HepG2 (cell line): Measurements from ENCODE around the gene VTI1B. TPM values are rescaled to one million over a fixed set of nuclear protein-coding genes. Genes with fewer than 3 reads are reported as not detected.

Source experiments
- ARNTL ChIP-seq: sonication (generic); formaldehyde crosslinking; IDR thresholded peaks from 2 replicates; pipeline ENCODE4 v1.4.0; 2020; ENCODE audit warnings: mild to moderate bottlenecking, missing genetic modification reagents
- BCL3 ChIP-seq: sonication (generic); formaldehyde crosslinking; IDR thresholded peaks from 2 replicates; pipeline ENCODE4 v1.5.1; 2020; ENCODE audit warnings: mild to moderate bottlenecking, missing genetic modification reagents, moderate library complexity
- CSRNP1 ChIP-seq: sonication (generic); formaldehyde crosslinking; IDR thresholded peaks from 2 replicates; pipeline ENCODE4 v1.8.1; 2023; ENCODE audit warnings: mild to moderate bottlenecking, missing genetic modification reagents
- E2F1 ChIP-seq: sonication (generic); formaldehyde crosslinking; IDR thresholded peaks from 2 replicates; pipeline ENCODE4 v1.5.0; 2020; ENCODE audit warnings: missing genetic modification reagents
- HNF4A ChIP-seq: sonication (generic); formaldehyde crosslinking; IDR thresholded peaks from 2 replicates; pipeline ENCODE4 v1.4.0; 2020; ENCODE audit warnings: missing genetic modification reagents
- HOXD1 ChIP-seq: sonication (generic); formaldehyde crosslinking; IDR thresholded peaks from 2 replicates; pipeline ENCODE4 v1.5.0; 2020; ENCODE audit warnings: missing genetic modification reagents
- IRF2 ChIP-seq: IDR thresholded peaks from 2 replicates; pipeline ENCODE4 v1.6.1; 2018; ENCODE audit warnings: missing genetic modification reagents, missing compliant biosample characterization
- MAFG ChIP-seq: sonication (generic); formaldehyde crosslinking; IDR thresholded peaks from 2 replicates; pipeline ENCODE4 v1.5.1; 2020; ENCODE audit warnings: mild to moderate bottlenecking, missing genetic modification reagents
- MEIS1 ChIP-seq: sonication (generic); formaldehyde crosslinking; IDR thresholded peaks from 2 replicates; pipeline ENCODE4 v1.9.0; 2021; ENCODE audit warnings: mild to moderate bottlenecking, missing genetic modification reagents, moderate library complexity, borderline replicate concordance
- NFIB ChIP-seq: sonication (generic); formaldehyde crosslinking; IDR thresholded peaks from 2 replicates; pipeline ENCODE4 v1.9.0; 2021; ENCODE audit warnings: missing genetic modification reagents, mild to moderate bottlenecking, borderline replicate concordance
- PAWR ChIP-seq: sonication (generic); formaldehyde crosslinking; IDR thresholded peaks from 2 replicates; pipeline ENCODE4 v1.4.0; 2020; ENCODE audit warnings: missing genetic modification reagents, mild to moderate bottlenecking, borderline replicate concordance
- PRDM4 ChIP-seq: sonication (generic); formaldehyde crosslinking; IDR thresholded peaks from 2 replicates; pipeline ENCODE4 v1.9.0; 2021; ENCODE audit warnings: missing genetic modification reagents, borderline replicate concordance
- RBFOX2 ChIP-seq: fragments of 200-400 bp; formaldehyde crosslinking; IDR thresholded peaks from 2 replicates; pipeline ENCODE4 v1.6.1; 2017; ENCODE audit warnings: low read depth, mild to moderate bottlenecking, low read length
- RXRA ChIP-seq: sonication (generic); formaldehyde crosslinking; IDR thresholded peaks from 2 replicates; pipeline ENCODE4 v1.5.1; 2020; ENCODE audit warnings: missing genetic modification reagents
- SALL1 ChIP-seq: sonication (generic); formaldehyde crosslinking; IDR thresholded peaks from 2 replicates; pipeline ENCODE4 v1.8.0; 2022; ENCODE audit warnings: mild to moderate bottlenecking, missing genetic modification reagents
- STAG1 ChIP-seq: sonication (generic); formaldehyde crosslinking; IDR thresholded peaks from 2 replicates; pipeline ENCODE4 v1.4.0; 2020; ENCODE audit warnings: missing genetic modification reagents
- TBP ChIP-seq: sonication (generic); formaldehyde crosslinking; IDR thresholded peaks from 2 replicates; pipeline ENCODE4 v1.5.0; 2020; ENCODE audit warnings: missing genetic modification reagents
- ZBTB7B ChIP-seq: sonication (generic); formaldehyde crosslinking; IDR thresholded peaks from 2 replicates; pipeline ENCODE4 v1.4.0; 2020; ENCODE audit warnings: missing genetic modification reagents
- ZNF121 ChIP-seq: sonication (generic); formaldehyde crosslinking; IDR thresholded peaks from 2 replicates; pipeline ENCODE4 v1.5.0; 2020; ENCODE audit warnings: mild to moderate bottlenecking, missing genetic modification reagents
- ZNF205 ChIP-seq: IDR thresholded peaks from 2 replicates; pipeline ENCODE4 v1.6.1; 2018; ENCODE audit warnings: missing biosample characterization, missing genetic modification reagents
- ZNF256 ChIP-seq: sonication (generic); formaldehyde crosslinking; conservative IDR thresholded peaks from 2 replicates; pipeline ENCODE4 v1.4.0; 2020; ENCODE audit warnings: missing genetic modification reagents
- ZNF335 ChIP-seq: sonication (generic); formaldehyde crosslinking; IDR thresholded peaks from 2 replicates; pipeline ENCODE4 v1.4.0; 2020; ENCODE audit warnings: missing genetic modification reagents
- ZNF441 ChIP-seq: sonication (generic); formaldehyde crosslinking; IDR thresholded peaks from 2 replicates; pipeline ENCODE4 v1.7.0; 2021; ENCODE audit warnings: missing genetic modification reagents, borderline replicate concordance
- ZNF501 ChIP-seq: sonication (generic); formaldehyde crosslinking; IDR thresholded peaks from 2 replicates; pipeline ENCODE4 v1.5.1; 2020; ENCODE audit warnings: mild to moderate bottlenecking, moderate library complexity, missing genetic modification reagents
- ZNF543 ChIP-seq: sonication (generic); formaldehyde crosslinking; IDR thresholded peaks from 2 replicates; pipeline ENCODE4 v1.4.0; 2020; ENCODE audit warnings: mild to moderate bottlenecking, missing genetic modification reagents
- polyA plus RNA-seq, 8 experiments: library from polyadenylated mRNA; depleted of rRNA in 3 of 8; stranded (reverse) in 7 of 8; unstranded in 1 of 8; fragments of >200 nt; fragmentation: Illumina TruSeq in 4 of 8; extraction: Trizol in 4 of 8; gene quantifications; 2 replicates each; pipeline versions ENCODE4 v1.2.1 to v1.2.3, GENCODE V29; 2011 to 2016; ENCODE audit warnings: low read depth in 4 of 8, missing spikeins in 1 of 8, mixed read lengths in 1 of 8; ENCODE audit not compliant: insufficient read depth in 1 of 8
- total RNA-seq, 5 experiments: library from RNA; depleted of rRNA; stranded (reverse); fragments of >200 nt; fragmentation: Illumina TruSeq; extraction: Trizol; gene quantifications; 2 replicates each; pipeline ENCODE4 v1.2.3, GENCODE V29; 2016; ENCODE audit warnings: low read depth in 1 of 5

The VTI1B gene
- total and polyA plus RNA-seq, 2 of the 13 experiments (the other 11 are each of a cell fraction or from before 2014, with no cell fraction given): 39.0 to 103 TPM

GRCh38 chr14:67619446-67620216, 54.8 kb downstream of the VTI1B start, which contains the start of gene ARG2 (continued):
- TF ChIP-seq ARNTL (CRISPR knock-in tag) (peak; percentile 39), PAWR (CRISPR knock-in tag) (no peak), RXRA (CRISPR knock-in tag) (peak; percentile 86), ZNF256 (CRISPR knock-in tag) (no peak), ZNF543 (CRISPR knock-in tag) (no peak), STAG1 (CRISPR knock-in tag) (peak; percentile 4; the same call in 1 of the 2 replicates), NFIB (CRISPR knock-in tag) (no peak), ZBTB7B (0 out of 2 replicates have a peak, but pooled peaks have one; percentile 32), IRF2 (peak; percentile 79; the same call in 1 of the 2 replicates), PRDM4 (0 out of 2 replicates have a peak, but pooled peaks have one; percentile 18), ZNF441 (CRISPR knock-in tag) (no peak), SALL1 (CRISPR knock-in tag) (peak; percentile 80), E2F1 (CRISPR knock-in tag) (peak; percentile 36; the same call in 1 of the 2 replicates), HNF4A (CRISPR knock-in tag) (0 out of 2 replicates have a peak, but pooled peaks have one; percentile 25), ZNF205 (CRISPR knock-in tag) (peak; percentile 96), ZNF501 (CRISPR knock-in tag) (peak; percentile 78), MAFG (no peak), ZNF335 (CRISPR knock-in tag) (peak; percentile 87), TBP (CRISPR knock-in tag) (no peak), MEIS1 (peak; percentile 63; the same call in 1 of the 2 replicates), BCL3 (CRISPR knock-in tag) (0 out of 2 replicates have a peak, but pooled peaks have one; percentile 63), HOXD1 (CRISPR knock-in tag) (no peak), RBFOX2 (peak; percentile 77), CSRNP1 (CRISPR knock-in tag) (no peak), ZNF121 (no peak)
